HEK293 (cell line): Measurements from ENCODE around the gene MAP2.

Source experiments
- CTCF ChIA-PET: fragments of 350-600 bp; formaldehyde crosslinking; extraction: SDS; loops from one replicate; lab custom pipeline; 2021; ENCODE audit warnings: antibody characterized with exemption; lab: Yijun Ruan, JAX
- POLR2A ChIA-PET: fragments of 300-600 bp; formaldehyde crosslinking; extraction: SDS; loops from one replicate; lab custom pipeline; 2020; ENCODE audit warnings: antibody characterized with exemption, inconsistent platforms; lab: Yijun Ruan, JAX
- H3K27ac ChIP-seq: fragments of 200-500 bp; sonication (Bioruptor generic); 2 replicates; pipeline ENCODE4 v1.5.1; 2014; ENCODE audit warnings: low read depth, low read length, control low read depth, inconsistent platforms; ENCODE audit errors: extremely low read depth
- H3K36me3 ChIP-seq, 2 experiments: fragments of 200-500 bp in 1 of 2; sonication (Bioruptor generic) in 1 of 2; 1 replicate in 1 of 2; 2 replicates in 1 of 2; pipeline ENCODE4 v1.5.1; 2014 to 2017; ENCODE audit warnings: inconsistent platforms in 2 of 2, low read length in 2 of 2; ENCODE audit not compliant: control insufficient read depth in 2 of 2, insufficient read depth in 1 of 2
- H3K4me1 ChIP-seq: fragments of 200-500 bp; sonication (Bioruptor generic); 2 replicates; pipeline ENCODE4 v1.5.1; 2014; ENCODE audit warnings: mild to moderate bottlenecking, low read length, inconsistent platforms; ENCODE audit not compliant: control insufficient read depth, insufficient read depth
- H3K4me3 ChIP-seq: 2 replicates; pipeline ENCODE4 v1.5.1; 2011; ENCODE audit warnings: low read depth, mild to moderate bottlenecking, control low read depth, low read length, moderate library complexity
- H3K9me3 ChIP-seq: fragments of 200-500 bp; sonication (Bioruptor generic); 2 replicates; pipeline ENCODE4 v1.5.1; 2014; ENCODE audit warnings: low read depth, low read length, inconsistent platforms; ENCODE audit not compliant: control insufficient read depth, insufficient read depth
- INSM2 ChIP-seq: fragments of 450-650 bp; formaldehyde crosslinking; IDR thresholded peaks from 2 replicates; pipeline ENCODE4 v1.5.1; 2016; ENCODE audit warnings: missing biosample characterization, missing genetic modification characterization
- KLF1 ChIP-seq: fragments of 450-650 bp; formaldehyde crosslinking; IDR thresholded peaks from 2 replicates; pipeline ENCODE4 v1.5.1; 2016; ENCODE audit warnings: missing biosample characterization, missing genetic modification characterization
- SALL2 ChIP-seq: fragments of 450-650 bp; formaldehyde crosslinking; IDR thresholded peaks from 2 replicates; pipeline ENCODE4 v1.5.0; 2017; ENCODE audit warnings: missing biosample characterization, mild to moderate bottlenecking, missing genetic modification characterization, borderline replicate concordance
- ZBTB48 ChIP-seq: fragments of 450-650 bp; formaldehyde crosslinking; IDR thresholded peaks from 2 replicates; pipeline ENCODE4 v1.5.1; 2016; ENCODE audit warnings: missing biosample characterization, missing genetic modification characterization
- ZBTB6 ChIP-seq: fragments of 450-650 bp; formaldehyde crosslinking; IDR thresholded peaks from 2 replicates; pipeline ENCODE4 v1.5.1; 2017; ENCODE audit warnings: missing biosample characterization, missing genetic modification characterization
- ZNF112 ChIP-seq: fragments of 450-650 bp; formaldehyde crosslinking; IDR thresholded peaks from 2 replicates; pipeline ENCODE4 v1.5.0; 2017; ENCODE audit warnings: missing biosample characterization, missing genetic modification characterization
- ZNF2 ChIP-seq: fragments of 450-650 bp; formaldehyde crosslinking; IDR thresholded peaks from 2 replicates; pipeline ENCODE4 v1.5.1; 2016; ENCODE audit warnings: missing biosample characterization, missing genetic modification characterization
- ZNF214 ChIP-seq: fragments of 450-650 bp; formaldehyde crosslinking; IDR thresholded peaks from 2 replicates; pipeline ENCODE4 v1.5.1; 2017; ENCODE audit warnings: missing biosample characterization, mild to moderate bottlenecking, missing genetic modification characterization, borderline replicate concordance
- ZNF239 ChIP-seq: fragments of 450-650 bp; formaldehyde crosslinking; IDR thresholded peaks from 2 replicates; pipeline ENCODE4 v1.5.1; 2016; ENCODE audit warnings: missing biosample characterization, missing genetic modification characterization
- ZNF404 ChIP-seq: fragments of 450-650 bp; formaldehyde crosslinking; IDR thresholded peaks from 2 replicates; pipeline ENCODE4 v1.5.1; 2017; ENCODE audit warnings: missing biosample characterization, missing genetic modification characterization
- ZNF426 ChIP-seq: fragments of 450-650 bp; formaldehyde crosslinking; IDR thresholded peaks from 2 replicates; pipeline ENCODE4 v1.5.1; 2017; ENCODE audit warnings: missing biosample characterization, missing genetic modification characterization, mild to moderate bottlenecking, inconsistent platforms, moderate library complexity
- ZNF521 ChIP-seq: fragments of 450-650 bp; formaldehyde crosslinking; IDR thresholded peaks from 2 replicates; pipeline ENCODE4 v1.5.1; 2017; ENCODE audit warnings: missing biosample characterization, mild to moderate bottlenecking, missing genetic modification characterization
- ZNF530 ChIP-seq: fragments of 450-650 bp; formaldehyde crosslinking; IDR thresholded peaks from 2 replicates; pipeline ENCODE4 v1.5.1; 2016; ENCODE audit warnings: low read depth, missing biosample characterization, missing genetic modification characterization
- ZNF629 ChIP-seq: fragments of 450-650 bp; formaldehyde crosslinking; IDR thresholded peaks from 2 replicates; pipeline ENCODE4 v1.5.1; 2017; ENCODE audit warnings: missing biosample characterization, missing genetic modification characterization
- ZNF670 ChIP-seq: fragments of 450-650 bp; formaldehyde crosslinking; IDR thresholded peaks from 2 replicates; pipeline ENCODE4 v1.5.1; 2016; ENCODE audit warnings: missing biosample characterization, missing genetic modification characterization, low read depth
- ZNF791 ChIP-seq: fragments of 450-650 bp; formaldehyde crosslinking; IDR thresholded peaks from 2 replicates; pipeline ENCODE4 v1.5.1; 2016; ENCODE audit warnings: missing biosample characterization, missing genetic modification characterization
- ZNF830 ChIP-seq: fragments of 450-650 bp; IDR thresholded peaks from 2 replicates; pipeline ENCODE4 v1.5.0; 2018; ENCODE audit warnings: missing biosample characterization, missing genetic modification characterization, low read depth, mild to moderate bottlenecking, moderate library complexity
- ZNF843 ChIP-seq: fragments of 450-650 bp; formaldehyde crosslinking; IDR thresholded peaks from 2 replicates; pipeline ENCODE4 v1.5.1; 2016; ENCODE audit warnings: missing biosample characterization, missing genetic modification characterization

MAP2 gene

GRCh38 chr2:209533391-209533790 is 109.5 kb downstream of the MAP2 start:
- POLR2A ChIA-PET: no interaction called here
- Histone ChIP-seq H3K36me3 (no peaks in the 10 kb centered on the region), H3K4me1 (no peaks in the 10 kb centered on the region), H3K9me3 (no peaks in the 10 kb centered on the region), H3K4me3 (no peak overlapping the region), H3K27ac (no peak overlapping the region)
- CTCF ChIA-PET: interaction anchor here (0.5 kb wide), 1 partner anchor 96 kb away, joined by 3 read pairs; no protein-coding TSS in a partner anchor
- TF ChIP-seq ZNF239 (tag by site-specific recombination) (no peak), SALL2 (tag by site-specific recombination) (no peak), ZNF2 (tag by site-specific recombination) (no peak), ZNF521 (tag by site-specific recombination) (no peak), ZBTB48 (no peak), KLF1 (tag by site-specific recombination) (no peak), ZNF530 (tag by site-specific recombination) (no peak), INSM2 (tag by site-specific recombination) (no peak)

GRCh38 chr2:209534228-209534627 is 110.4 kb downstream of the MAP2 start:
- H3K9me3 ChIP-seq: no peaks in the 10 kb centered on the region
- H3K36me3 ChIP-seq: no peaks in the 10 kb centered on the region
- H3K4me3 ChIP-seq: no peak overlapping the region
- POLR2A ChIA-PET: no interaction called here
- TF ChIP-seq ZNF112 (tag by site-specific recombination) (no peak), ZNF404 (no peak), ZNF670 (no peak), ZNF426 (tag by site-specific recombination) (no peak), ZNF629 (tag by site-specific recombination) (no peak)
- CTCF ChIA-PET: no interaction called here
- no peak overlapping the region for H3K27ac ChIP-seq
- H3K4me1 ChIP-seq: no peaks in the 10 kb centered on the region

GRCh38 chr2:209536363-209536762 is 112.5 kb downstream of the MAP2 start:
- CTCF ChIA-PET: interaction anchor here (0.5 to 1.1 kb wide), 3 partner anchors 9 to 293 kb away, joined by 3 to 4 read pairs (median 3); no protein-coding TSS in a partner anchor
- Histone ChIP-seq H3K4me1 (no peaks in the 10 kb centered on the region), H3K4me3 (no peak overlapping the region), H3K36me3 (no peaks in the 10 kb centered on the region), H3K9me3 (no peaks in the 10 kb centered on the region), H3K27ac (no peak overlapping the region)
- POLR2A ChIA-PET: no interaction called here
- TF ChIP-seq ZBTB6 (tag by site-specific recombination) (no peak), ZNF112 (tag by site-specific recombination) (no peak), ZNF791 (no peak), ZNF830 (tag by site-specific recombination) (no peak), ZNF214 (tag by site-specific recombination) (no peak)

GRCh38 chr2:209547726-209548125 is 123.9 kb downstream of the MAP2 start:
- H3K36me3 ChIP-seq: no peaks in the 10 kb centered on the region
- no peak overlapping the region for H3K4me3 ChIP-seq
- no peak for TF ChIP-seq ZNF843 (tag by site-specific recombination)
- H3K4me1 ChIP-seq: no peaks in the 10 kb centered on the region
- H3K27ac ChIP-seq: no peak overlapping the region
- ChIA-PET CTCF (interaction anchor here (0.6 kb wide), 1 partner anchor 210 kb away, joined by 3 read pairs; no protein-coding TSS in a partner anchor), POLR2A (no interaction called here)
- no peaks in the 10 kb centered on the region for H3K9me3 ChIP-seq
